SU-DHL-6 (cell line): ENCODE data around the gene HDGFL2.

ENCODE experiments used
- H2AFZ ChIP-seq: fragments of 200-600 bp; sonication (generic); 2 replicates; pipeline ENCODE4 v1.6.1; 2014; ENCODE audit warnings: low read depth, mild to moderate bottlenecking, moderate library complexity, mixed read lengths, antibody characterized with exemption, low read length; ENCODE audit not compliant: severe bottlenecking
- H3F3A ChIP-seq: fragments of 200-600 bp; shearing (Covaris generic); 2 replicates; pipeline ENCODE4 v1.6.0; 2016; ENCODE audit warnings: antibody characterized with exemption, mild to moderate bottlenecking; ENCODE audit not compliant: insufficient read depth
- H3K27ac ChIP-seq: fragments of 200-600 bp; sonication (generic); 2 replicates; pipeline ENCODE4 v1.5.1; 2016; ENCODE audit warnings: low read depth, mild to moderate bottlenecking, low read length, moderate library complexity, mixed read lengths
- H3K27me3 ChIP-seq: fragments of 200-600 bp; sonication (generic), shearing (Covaris generic); 2 replicates; pipeline ENCODE4 v1.6.0; 2014; ENCODE audit warnings: mild to moderate bottlenecking, low read length
- H3K36me3 ChIP-seq: fragments of 200-600 bp; sonication (generic); 2 replicates; pipeline ENCODE4 v1.6.1; 2014; ENCODE audit warnings: mild to moderate bottlenecking, low read length, mixed read lengths
- H3K4me2 ChIP-seq: fragments of 300-600, 200-600 bp; shearing (Covaris generic), sonication (generic); 2 replicates; pipeline ENCODE4 v1.6.0; 2014; ENCODE audit warnings: low read length, low read depth, mild to moderate bottlenecking; ENCODE audit not compliant: poor library complexity, severe bottlenecking
- H3K4me3 ChIP-seq: fragments of 200-600 bp; sonication (generic); 2 replicates; pipeline ENCODE4 v1.5.1; 2014; ENCODE audit warnings: antibody characterized with exemption, low read length, mild to moderate bottlenecking, mixed read lengths; ENCODE audit not compliant: insufficient read depth, poor library complexity, severe bottlenecking
- H3K79me2 ChIP-seq: fragments of 200-600 bp; sonication (generic); 2 replicates; pipeline ENCODE4 v1.6.1; 2014; ENCODE audit warnings: mild to moderate bottlenecking, low read length, moderate library complexity; ENCODE audit not compliant: insufficient read depth
- H3K9ac ChIP-seq: fragments of 200-600 bp; sonication (generic); 2 replicates; pipeline ENCODE4 v1.7.0; 2014; ENCODE audit warnings: mild to moderate bottlenecking, low read length
- H3K9me2 ChIP-seq: fragments of 200-600 bp; sonication (generic); replicated peaks from 2 replicates; pipeline ENCODE4 v1.6.1; 2014; ENCODE audit warnings: low read length; ENCODE audit not compliant: insufficient read depth
- H3K9me3 ChIP-seq: fragments of 200-600 bp; sonication (generic); 2 replicates; pipeline ENCODE4 v1.6.1; 2014; ENCODE audit warnings: low read length, mixed read lengths; ENCODE audit not compliant: insufficient read depth
- H4K20me1 ChIP-seq: fragments of 200-600 bp; sonication (generic); 2 replicates; pipeline ENCODE4 v1.6.1; 2014; ENCODE audit warnings: low read depth, mild to moderate bottlenecking, antibody characterized with exemption, low read length, moderate library complexity, mixed read lengths
- CTCF ChIP-seq: fragments of 200-600 bp; sonication (generic); IDR thresholded peaks from one replicate; pipeline ENCODE4 v1.5.1; 2017; ENCODE audit warnings: antibody characterized with exemption, mild to moderate bottlenecking, low read length, moderate library complexity; ENCODE audit not compliant: insufficient read depth, poor library complexity, severe bottlenecking
- EZH2phosphoT487 ChIP-seq: fragments of 200-600 bp; sonication (generic), shearing (Covaris generic); conservative IDR thresholded peaks from 2 replicates; pipeline ENCODE4 v1.6.1; 2018; ENCODE audit warnings: mild to moderate bottlenecking, antibody characterized with exemption, low read length, moderate library complexity, mixed read lengths

The HDGFL2 gene

GRCh38 chr19:4499855-4500254, 27.8 kb downstream of the HDGFL2 start:
- H3K9ac ChIP-seq = no peak overlapping the region
- H3K27ac ChIP-seq = no peak overlapping the region
- H4K20me1 ChIP-seq = no peaks in the 10 kb centered on the region
- H3K79me2 ChIP-seq = no peaks in the 10 kb centered on the region
- no peaks in the 10 kb centered on the region for H3K9me3 ChIP-seq
- no peak overlapping the region for H3K4me2 ChIP-seq
- H3K36me3 ChIP-seq = no peaks in the 10 kb centered on the region
- TF ChIP-seq CTCF (no peak), EZH2phosphoT487 (no peak)
- no peaks in the 10 kb centered on the region for H3K9me2 ChIP-seq
- no peak overlapping the region for H3K4me3 ChIP-seq
- no peak overlapping the region for H2AFZ ChIP-seq
- no peaks in the 10 kb centered on the region for H3F3A ChIP-seq
- H3K27me3 ChIP-seq = no peaks in the 10 kb centered on the region

- Histone ChIP-seq H2AFZ (no peak overlapping the region), H3K36me3 (no peaks in the 10 kb centered on the region), H3K9ac (no peak overlapping the region), H3K4me3 (no peak overlapping the region), H3K4me2 (no peak overlapping the region), H3K27me3 (no peaks in the 10 kb centered on the region), H3K27ac (no peak overlapping the region), H3K9me3 (no peaks in the 10 kb centered on the region), H3K79me2 (no peaks in the 10 kb centered on the region), H4K20me1 (no peaks in the 10 kb centered on the region), H3K9me2 (no peaks in the 10 kb centered on the region), H3F3A (no peaks in the 10 kb centered on the region)
- TF ChIP-seq CTCF (no peak), EZH2phosphoT487 (no peak)
Observed at GRCh38 chr19:4500841-4501591, 28.9 kb downstream of the HDGFL2 start.

- Histone ChIP-seq H3K4me2 (no peak overlapping the region), H3K9me3 (no peaks in the 10 kb centered on the region), H3K27me3 (no peaks in the 10 kb centered on the region), H3K9ac (no peak overlapping the region), H2AFZ (no peak overlapping the region), H4K20me1 (no peaks in the 10 kb centered on the region), H3K9me2 (no peaks in the 10 kb centered on the region), H3F3A (no peaks in the 10 kb centered on the region), H3K79me2 (no peaks in the 10 kb centered on the region), H3K36me3 (no peaks in the 10 kb centered on the region), H3K27ac (no peak overlapping the region), H3K4me3 (no peak overlapping the region)
- TF ChIP-seq CTCF = no peak
- no peak for TF ChIP-seq EZH2phosphoT487
Observed at GRCh38 chr19:4501691-4502090, 29.6 kb downstream of the HDGFL2 start.
